Measurements from ENCODE around the gene ZFAND2A.
"Not testable (repeated sequence)": the region's sequence is repeated elsewhere in the genome, so short reads cannot be mapped to it uniquely, and the experiment has no call there.

Gene ZFAND2A

DNA sequence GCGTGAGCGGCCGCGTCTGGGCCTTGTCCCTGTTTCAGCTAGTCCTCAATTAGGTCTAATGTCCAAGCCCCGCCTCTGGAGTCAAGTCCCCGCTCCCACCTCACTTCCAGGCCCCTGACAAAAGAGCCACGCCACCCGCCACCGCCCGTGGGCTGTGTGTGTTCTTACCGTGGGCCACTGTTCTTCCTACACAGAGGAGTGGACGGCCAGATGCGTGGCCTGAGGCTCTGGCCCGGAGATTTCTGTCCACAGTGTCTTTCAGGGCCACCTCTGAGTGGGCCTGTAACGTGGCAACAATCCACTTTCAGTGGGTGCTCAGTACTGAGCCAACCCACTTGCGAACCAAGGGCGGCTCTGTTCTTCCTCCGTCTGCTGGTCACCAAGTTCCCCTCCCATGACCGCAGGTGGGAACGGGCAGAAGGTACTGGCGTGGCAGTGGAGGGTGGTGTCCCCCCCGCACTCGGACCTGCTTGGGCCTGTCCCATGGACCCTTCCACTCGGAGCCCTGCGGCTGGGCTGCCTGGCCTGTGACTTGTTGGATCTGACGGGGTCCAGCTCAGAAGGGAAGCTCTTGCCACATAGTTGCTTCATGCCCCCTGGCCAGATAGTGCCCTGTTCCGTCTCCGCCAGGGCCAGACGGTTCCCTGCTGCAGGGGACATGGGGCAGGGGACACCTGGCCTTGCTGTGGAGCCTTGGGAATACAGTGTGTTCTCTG lies 15.0 kb upstream of the ZFAND2A start:
- DNase-seq = no peak

DNA sequence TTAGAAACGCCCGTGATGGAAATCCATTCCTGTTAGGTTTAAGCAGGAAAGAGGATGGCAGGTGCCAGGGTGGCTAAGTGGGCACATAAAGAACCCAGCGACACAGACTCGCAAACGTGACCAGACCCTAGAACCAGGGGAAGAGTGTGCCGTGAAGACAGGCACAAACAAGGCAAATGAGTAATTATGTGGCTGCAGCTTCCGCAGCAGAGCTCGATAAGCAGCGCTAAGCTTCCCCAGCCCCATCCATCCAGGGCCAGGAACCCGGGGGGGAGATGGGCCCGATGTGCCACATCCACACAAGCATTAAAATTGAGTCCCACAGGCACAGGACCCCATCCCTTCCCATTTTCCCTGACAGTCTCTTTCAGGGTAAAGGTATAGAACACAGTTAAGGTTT lies 14.0 kb upstream of the ZFAND2A start:
- no peak for DNase-seq

DNA sequence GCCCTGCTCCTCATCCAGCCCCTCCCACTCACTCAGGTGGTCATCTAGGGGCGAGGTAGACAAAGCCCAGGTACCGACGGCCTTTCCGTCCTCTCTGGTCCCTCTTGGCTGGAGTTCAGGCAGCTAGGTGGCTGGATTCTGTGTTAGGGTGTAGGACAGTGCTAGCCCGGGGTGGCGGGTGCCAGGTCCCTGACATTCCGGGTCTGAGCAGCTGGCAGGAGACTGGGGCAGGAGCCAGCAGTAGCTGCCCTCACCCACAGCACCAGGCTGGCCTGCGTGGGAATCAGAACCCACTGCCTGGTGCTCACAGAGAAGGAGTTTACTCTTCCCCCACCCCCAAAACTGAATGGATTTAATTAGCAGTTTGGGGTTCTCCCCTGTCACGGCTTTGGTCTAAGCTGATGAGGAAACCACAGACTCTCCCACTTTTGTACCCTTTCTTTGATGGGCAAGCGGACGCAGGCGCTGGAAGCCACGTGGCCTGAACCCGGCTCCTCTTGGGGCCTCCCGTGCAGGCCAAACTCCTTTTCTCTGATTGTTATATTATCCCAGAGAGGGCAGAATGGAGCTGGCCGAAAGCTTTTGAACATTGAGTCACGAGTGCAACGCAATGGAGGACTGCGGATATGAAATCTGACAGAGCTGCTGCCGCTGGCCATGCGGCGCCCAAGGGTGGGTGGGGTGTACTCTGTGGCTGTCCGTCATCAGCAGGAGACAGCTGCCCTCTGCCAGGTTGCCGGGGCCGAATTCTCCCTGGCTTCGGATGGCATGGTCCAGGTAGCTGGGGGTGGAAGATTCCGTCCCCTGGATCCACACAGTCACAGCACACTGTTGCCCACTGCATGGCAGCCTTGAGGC lies 12.9 kb upstream of the ZFAND2A start:
- DNase-seq = no peak

DNA sequence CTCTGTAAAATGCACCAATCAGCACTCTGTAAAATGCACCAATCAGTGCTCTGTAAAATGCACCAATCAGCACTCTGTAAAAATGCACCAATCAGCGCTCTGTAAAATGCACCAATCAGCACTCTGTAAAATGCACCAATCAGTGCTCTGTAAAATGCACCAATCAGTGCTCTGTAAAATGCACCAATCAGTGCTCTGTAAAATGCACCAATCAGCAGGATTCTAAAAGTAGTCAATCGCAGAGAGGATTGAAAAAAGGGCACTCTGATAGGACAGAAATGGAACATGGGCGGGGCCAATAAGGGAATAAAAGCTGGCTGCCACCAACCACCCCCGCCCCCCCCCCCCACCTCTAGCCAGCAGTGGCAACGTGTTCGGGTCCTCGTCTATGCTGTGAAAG lies 11.5 kb upstream of the ZFAND2A start:
- not testable (repeated sequence) for DNase-seq

DNA sequence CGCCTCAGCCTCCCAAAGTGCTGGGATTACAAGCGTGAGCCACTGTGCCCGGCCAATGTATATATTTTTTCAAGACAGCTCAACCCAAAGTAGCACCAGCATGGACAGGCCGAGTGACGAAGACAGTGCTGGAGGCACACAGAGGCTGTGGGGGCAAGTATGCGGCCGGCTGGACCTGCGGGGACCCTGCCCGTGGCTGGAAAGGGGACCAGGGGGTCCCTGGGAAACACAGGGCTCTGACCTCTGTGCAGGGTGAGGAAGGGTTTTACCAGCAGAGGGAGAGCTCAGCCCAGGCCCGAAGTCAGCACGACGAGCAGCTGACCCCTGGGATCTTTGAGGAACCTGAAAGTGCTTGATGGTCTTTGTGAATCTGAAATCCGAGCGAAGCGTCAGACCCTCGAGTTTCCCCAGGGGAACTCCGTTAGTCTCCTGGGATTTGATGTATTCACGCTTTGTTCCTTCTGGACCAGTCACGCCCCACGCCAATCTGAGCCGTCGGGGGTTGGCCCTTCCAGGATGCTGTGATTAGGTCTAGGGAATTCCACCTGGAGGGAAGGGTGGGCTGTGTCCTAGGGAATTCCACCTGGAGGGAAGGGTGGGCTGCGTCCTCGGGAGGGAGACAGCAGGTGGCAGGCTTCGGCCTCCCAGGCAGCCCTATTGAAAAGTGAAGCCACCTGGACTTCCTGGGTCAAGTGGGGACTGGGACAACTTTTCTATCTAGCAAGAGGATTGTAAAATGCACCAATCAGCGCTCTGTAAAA lies 10.9 kb upstream of the ZFAND2A start:
- DNase-seq = no peak

DNA sequence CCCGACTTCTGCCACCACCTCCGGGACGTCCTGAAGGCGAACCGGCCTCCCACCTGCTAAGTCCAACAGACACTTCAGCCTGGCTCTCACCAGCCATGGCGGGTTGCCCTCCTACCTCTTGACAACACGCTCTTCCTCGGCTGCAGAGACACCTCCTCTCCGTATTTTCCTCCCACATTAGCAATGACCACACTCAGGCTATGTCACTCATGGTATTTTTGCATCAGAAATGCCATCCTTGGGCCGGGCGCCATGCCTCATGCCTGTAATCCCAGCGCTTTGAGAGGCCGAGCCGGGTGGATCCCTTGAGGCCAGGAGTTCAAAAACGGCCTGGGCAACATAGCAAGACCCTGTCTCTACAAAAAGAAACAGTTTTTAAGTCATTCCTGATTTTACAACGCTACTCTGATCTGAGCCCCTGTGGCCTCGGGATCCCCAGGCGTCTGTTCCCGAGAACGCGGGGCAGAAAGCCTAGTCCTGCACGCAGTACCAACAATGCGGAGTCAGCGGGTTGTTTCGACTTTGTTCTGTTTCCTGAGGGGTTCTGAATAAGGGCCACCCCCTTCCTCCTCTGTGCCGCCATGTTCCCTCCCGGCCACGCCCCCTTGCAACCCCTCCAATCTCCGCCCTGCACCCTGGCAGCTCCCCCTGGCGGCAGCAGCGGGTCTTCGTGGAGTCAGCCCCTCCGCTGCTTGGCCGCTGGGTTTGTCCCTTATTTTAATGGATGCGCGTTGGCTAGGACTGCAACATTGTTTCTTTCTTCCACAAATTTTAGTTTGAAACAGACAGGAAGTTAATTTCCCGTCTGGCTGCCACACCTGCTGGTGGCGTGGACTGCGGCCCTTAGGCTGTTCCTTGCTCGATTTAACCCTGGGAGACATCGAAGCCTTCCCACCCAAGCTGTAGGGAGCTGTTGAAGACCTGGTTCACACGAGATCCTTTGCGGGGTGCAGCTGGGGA lies 9.7 kb upstream of the ZFAND2A start:
- DNase-seq = peak; percentile 79

DNA sequence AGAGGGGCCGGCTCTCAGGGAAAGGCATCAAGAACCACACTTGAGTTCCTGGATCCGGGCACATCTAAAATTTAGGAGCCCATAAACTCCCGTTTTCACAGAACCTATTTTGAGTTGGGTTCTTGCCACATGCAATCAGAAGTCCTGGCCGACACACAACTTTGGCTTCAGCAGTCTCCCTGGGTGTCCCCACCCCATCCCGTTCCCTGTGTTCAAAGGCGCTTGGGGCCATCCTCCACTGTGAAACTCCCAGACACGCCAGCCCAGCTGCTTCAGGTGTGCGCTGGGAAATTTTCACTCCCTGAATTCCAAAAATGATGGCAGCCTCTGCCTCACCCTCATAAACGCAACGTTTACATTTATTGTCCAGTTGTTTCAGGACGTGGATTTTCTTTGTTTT lies 8.4 kb upstream of the ZFAND2A start:
- DNase-seq = no peak

DNA sequence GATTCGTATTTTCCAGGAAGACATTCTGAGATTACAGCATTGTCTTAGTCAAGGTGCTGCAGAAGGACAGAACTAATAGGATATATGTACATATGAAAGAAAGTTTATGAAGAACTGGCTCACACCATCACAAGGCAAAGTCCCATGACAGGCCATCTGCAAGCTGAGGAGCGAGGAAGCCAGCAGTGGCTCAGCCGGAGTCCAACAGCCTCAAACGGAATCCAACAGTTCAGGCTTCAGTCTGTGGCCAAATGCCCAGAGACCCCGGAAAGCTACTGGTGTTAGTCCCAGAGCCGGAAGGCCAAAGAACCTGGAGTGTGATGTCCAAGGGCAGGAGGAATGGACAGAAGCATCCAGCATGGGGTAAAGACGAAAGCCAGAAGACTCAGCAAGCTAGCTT lies 4.4 kb upstream of the ZFAND2A start:
- DNase-seq = no peak

DNA sequence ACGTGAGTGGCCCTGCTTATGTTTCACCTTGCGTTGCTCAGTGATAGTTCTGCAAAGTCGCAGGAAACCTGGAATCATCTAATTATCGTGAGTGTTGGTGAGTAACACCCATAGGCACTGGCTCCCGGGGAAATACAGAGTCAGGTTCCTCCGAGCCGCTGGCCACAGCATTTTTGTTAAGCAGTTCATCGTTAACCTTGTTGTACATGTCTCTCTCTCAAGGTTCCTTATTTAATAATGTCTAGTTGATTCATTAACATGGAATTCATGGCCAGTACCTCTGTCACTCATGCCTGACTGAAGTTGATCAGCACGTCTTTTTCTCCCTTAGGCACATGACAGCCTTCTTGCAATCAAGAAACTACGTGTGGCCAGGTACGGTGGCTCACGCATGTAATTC lies 3.1 kb upstream of the ZFAND2A start:
- no peak for DNase-seq

DNA sequence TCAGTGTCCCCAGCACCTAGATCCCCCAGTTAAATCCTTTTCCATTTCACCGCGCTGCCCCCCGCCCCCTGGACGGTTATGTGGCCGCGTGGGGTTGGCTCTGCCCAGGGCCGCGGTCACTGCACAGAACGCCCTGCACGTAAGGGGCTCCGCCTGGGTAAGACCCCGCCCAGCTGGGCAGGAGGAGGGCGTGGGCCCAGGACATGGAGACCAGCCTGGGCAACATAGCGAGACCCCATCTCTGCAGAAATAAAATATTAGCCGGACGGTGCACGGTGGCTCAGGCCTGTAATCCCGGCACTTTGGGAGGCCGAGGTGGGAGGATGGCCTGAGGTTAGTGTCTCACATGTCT lies 650 bp upstream of the ZFAND2A start:
- DNase-seq = no peak

DNA sequence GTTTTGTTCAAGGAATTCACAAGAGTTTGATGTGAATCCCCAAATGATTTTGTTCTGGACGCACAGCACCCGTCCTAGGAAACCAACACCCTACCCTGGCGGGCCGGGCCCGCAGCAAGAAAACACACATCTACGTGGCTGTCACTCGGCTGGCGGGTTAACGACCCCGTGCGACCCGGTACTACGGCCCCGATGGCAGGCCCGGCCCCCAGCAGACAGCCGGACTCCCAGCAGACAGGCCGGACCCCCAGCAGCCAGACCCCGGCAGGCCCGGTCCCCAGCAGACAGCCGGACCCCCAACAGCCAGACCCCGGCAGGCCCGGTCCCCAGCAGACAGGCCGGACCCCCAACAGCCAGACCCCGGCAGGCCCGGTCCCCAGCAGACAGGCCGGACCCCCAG lies 765 bp downstream of the ZFAND2A start:
- DNase-seq = not testable (repeated sequence)

DNA sequence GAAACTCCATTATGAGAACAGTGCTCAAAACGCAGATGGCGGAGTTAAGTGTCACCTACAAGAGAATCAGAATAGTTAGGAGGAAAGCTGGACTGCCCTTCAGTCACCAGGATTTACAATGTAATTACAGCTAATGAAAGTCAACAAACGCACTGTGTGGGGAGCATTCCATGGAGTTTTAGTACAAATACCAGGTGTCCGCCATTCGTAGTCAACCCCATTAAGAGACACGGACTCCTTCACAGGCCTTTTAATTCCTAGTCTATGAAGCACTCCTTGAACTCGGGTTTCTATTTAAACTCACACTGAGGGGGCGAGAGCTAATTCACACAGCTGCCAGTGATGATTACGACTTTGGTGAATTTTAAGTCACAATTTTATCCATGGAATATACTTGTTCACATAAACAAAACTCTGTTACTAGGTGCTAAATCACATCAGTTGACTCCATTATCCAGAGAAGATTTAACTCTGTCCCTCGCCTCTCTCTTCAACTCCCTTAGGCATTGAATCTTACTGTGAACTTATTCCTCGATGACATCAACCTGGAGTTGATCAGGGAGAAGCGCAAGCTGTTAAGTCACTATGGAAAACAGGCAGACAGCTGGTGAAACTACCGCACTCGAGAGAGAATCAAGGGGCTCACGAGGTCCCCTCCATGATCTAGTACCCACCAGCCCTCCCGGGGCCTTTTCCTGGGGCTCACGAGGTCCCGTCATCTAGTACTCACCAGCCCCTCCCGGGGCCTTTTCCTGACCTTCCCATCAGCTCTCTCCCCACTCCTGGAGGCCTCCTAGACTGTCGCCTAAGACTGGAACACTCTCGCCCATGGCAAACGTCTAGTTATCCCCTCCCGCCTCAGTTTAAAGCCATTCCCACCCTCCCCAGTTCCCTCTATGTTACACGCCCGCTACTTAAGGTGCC lies 1.5 kb downstream of the ZFAND2A start:
- DNase-seq = peak; percentile 61

DNA sequence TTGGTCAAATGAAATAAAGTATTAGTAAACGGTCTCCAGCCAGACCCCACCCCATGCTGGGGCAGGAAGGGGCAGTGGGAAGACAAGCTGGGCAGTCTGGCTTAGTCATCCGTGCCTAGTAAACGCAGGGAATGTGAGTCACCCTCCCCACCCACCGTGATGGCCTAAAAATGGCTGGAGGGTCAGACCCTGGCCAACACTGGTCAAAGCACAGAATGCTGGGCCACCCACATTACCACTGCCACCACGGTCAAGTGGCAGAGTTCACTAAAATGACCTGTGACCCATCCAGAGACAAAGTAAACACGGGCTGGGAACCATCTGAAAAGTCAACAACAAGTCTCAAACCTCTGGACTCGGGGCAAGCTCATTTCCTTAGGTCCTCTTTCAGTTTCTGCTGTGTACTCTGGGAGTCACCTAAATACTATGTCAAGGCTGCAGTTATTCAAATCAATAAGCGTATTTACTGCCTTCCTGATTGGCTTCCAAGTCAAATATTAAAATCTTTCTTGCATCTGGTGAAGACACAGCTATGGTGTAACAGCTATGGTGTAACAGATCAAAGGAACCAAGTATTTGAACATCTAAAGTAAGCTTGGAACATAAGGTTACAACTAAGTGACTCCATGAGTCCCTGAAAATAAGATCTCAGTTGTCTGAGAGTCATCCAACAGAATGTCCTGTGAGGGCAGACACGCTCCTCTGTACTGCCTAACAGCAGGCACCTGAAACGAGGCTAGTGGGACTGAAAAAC lies 3.0 kb downstream of the ZFAND2A start:
- DNase-seq = no peak

DNA sequence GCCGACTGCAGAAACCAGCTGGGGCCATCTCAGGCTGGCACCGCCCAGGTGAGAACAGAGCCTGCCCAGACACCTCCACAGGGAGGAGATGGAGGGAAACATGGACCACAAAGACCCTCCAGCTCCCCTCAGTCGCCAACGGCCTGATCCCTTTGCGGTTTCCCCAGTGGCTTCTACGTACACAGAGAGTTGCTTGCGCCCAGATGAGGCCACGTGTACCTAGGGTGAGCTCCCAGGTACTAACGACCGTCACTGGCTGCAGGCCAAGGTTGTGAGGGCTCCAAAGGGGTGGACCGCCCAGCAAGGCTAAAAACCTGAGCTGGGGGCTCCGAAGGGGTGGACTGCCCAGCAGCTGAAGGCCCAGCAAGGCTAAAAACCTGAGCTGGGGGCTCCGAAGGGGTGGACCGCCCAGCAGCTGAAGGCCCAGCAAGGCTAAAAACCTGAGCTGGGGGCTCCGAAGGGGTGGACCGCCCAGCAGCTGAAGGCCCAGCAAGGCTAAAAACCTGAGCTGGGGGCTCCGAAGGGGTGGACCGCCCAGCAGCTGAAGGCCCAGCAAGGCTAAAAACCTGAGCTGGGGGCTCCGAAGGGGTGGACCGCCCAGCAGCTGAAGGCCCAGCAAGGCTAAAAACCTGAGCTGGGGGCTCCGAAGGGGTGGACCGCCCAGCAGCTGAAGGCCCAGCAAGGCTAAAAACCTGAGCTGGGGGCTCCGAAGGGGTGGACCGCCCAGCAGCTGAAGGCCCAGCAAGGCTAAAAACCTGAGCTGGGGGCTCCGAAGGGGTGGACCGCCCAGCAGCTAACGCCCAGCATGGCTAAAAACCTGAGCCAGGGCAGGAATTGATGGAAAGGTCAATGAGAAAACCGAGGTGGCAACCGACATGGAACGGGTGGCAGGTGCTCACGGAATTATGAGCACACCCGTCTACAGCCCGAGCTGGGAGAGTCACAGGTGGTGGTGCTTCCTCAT lies 3.9 kb downstream of the ZFAND2A start:
- not testable (repeated sequence) for DNase-seq

DNA sequence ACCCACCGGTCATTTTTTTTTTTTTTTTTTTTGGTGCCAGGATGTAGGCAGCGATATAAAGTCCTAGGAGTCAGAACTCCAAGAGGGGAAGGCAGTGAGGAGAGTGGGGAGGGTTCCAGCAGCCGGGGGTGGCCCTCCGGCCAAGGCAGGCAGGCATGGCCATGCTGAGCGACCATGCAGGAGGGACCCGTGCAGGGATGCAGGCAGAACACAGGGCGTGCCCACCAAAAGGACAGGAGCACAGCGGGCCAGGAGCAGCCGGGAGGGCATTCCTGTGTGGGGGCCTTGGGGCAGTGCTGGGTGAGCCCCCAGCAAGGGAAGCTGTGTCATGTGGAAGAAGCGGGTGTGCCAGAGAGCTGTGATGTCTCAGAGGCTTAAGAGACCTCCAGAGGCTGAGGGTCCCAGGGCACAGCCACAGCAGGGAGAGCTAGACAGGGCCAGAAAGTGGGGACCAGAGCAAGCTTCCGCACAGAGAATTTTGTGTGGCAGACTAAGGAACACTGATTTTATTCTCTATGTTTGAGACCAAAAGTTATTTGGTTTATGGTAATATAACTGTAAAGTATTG lies 5.7 kb downstream of the ZFAND2A start:
- DNase-seq = no peak

DNA sequence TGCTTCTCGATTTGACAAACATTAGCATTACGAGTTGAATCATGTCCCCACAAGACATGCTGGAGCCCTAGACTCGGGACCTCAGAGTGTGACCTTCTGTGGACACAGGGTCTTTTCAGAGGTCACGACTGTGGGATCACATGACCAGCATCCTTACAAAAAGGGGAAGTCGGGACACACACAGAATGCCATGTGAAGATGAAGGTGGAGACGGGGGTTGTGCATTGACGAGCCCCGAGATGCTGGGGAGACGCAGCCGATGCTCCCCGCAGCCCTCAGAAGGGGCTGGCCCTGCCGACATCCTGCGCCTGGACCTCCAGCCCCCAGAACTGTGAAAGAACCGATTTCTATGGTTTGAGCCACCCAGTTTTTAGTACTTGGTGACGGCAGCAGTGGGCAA lies 7.5 kb downstream of the ZFAND2A start:
- no peak for DNase-seq

DNA sequence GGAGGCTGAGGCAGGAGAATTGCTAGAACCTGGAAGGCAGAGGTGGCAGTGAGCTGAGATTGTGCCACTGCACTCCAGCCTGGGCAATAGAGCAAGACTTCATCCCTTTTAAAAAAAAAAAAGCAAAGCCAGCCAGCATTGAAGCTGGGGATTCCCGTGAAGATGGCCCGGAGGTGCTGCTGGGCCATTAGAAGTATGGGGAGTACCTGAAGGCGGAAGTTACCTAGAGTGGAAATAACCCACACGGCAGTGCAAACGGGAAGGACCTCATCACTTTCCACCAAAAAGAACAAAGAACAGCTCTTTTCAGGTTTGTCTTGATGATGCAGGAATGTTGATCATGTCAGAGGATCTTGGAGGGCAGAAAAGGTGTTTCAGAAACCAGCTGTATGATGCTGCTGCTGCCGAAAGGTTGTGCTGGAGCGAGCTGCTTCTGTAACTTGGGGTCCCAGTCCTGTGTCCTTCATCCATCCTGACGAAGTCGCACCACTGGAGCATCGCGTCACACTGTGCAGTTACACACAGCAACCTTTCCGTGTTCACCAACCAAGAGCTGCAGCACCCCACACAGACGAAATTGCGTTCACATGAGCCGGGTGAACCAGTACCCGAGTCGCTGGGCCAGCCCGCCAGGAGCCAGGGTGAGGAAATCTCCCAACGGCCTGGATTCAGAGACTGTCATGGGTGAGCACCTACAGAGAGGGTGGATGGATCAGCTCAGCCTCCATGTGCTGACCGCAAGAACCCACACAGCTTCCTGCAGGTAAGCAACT lies 8.2 kb downstream of the ZFAND2A start:
- DNase-seq = no peak

DNA sequence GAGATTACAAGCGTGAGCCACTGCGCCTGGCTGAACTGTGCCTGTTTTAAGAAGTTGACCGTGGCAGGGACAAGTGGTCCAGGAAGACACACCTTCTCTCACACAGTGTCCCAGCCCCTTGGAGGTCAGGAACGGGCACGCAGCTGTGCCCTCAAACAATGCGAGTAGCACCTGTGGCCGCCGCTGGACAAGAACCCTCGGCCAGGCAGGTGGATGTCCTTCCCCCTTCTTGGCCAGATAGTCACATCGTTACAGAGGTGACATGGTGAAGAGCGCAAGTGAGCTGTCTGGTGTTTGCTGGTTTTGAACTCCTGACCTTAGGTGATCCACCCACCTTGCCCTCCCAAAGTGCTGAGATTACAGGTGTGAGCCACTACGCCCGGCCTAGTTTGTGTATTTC lies 8.8 kb downstream of the ZFAND2A start:
- DNase-seq = no peak

Measured in NCI-H774 (cell line).